AG09309 (cell line): ENCODE results near the gene C3orf22.

Experiments used
- DNase-seq: peaks from one replicate; pipeline ENCODE4 v3.0.0-alpha.2; 2010; ENCODE audit warnings: low read depth
- H3K4me3 ChIP-seq: 2 replicates; pipeline ENCODE4 v1.5.1; 2011; ENCODE audit warnings: mild to moderate bottlenecking, low read depth, low read length, moderate library complexity; ENCODE audit not compliant: control insufficient read depth
- CTCF ChIP-seq: IDR thresholded peaks from 2 replicates; pipeline ENCODE4 v1.5.1; 2011; ENCODE audit warnings: mild to moderate bottlenecking, low read depth, low read length, inconsistent platforms; ENCODE audit not compliant: insufficient read depth, control insufficient read depth; ENCODE audit errors: missing control alignments

The C3orf22 gene

DNA sequence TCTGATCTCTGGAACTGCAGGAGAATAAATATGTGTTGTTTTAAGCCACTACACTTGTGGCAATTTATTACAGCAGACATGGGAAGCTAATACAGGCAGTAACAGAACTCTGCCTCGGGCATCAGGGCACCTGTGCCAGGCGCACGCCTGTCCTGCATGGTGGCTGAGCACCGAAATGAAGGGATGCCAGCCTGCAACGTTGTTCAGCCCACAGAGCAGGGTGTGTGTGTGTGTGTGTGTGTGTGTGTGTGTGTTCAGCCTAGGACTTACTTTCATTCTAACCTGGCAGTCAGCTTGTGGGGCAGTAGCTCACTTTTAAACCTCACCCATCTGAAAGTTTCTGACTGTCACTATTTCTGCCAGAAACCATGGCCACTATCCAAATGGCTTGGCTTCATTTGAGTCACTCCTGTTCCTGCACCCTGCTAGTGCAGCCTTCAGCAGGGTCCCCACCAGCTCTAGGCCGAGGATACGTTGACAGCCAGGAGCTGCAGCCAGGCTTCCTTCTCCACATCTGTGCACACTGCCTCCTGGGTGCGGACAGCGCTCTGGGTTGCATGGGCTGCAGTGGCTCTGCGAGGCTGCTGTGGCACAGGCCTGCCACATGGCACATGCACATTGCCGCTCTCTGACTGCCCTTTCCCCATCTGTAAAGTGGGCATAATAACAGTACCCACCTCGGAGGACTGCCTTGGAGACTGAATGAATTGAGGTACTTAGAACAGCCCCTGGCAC, 45.6 kb downstream of the C3orf22 start:
- H3K4me3 ChIP-seq, result no peak overlapping the region
- no peak for DNase-seq
- TF ChIP-seq CTCF, result no peak

DNA sequence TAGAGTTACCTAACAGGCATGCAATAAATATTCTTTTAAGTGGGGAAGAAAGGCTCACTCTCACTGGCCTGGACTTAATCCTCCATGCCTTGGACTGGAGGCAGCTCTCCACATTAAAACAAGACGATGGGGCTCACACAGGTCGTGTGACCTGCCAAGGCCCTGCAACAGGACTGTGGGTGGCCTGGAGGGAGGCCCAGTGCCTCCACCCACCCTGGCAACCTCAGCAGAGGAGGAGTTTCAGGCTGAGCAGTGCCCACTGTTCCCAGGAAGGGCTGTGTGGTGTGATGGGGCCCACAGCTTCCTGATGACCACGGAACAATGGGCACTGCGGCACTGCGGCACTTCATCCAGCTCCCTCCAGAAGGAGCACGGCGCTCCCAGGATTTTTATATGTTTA, 46.7 kb downstream of the C3orf22 start:
- DNase-seq, result no peak
- no peak overlapping the region for H3K4me3 ChIP-seq
- TF ChIP-seq CTCF, result no peak

GRCh38 chr3:126511291-126511690, 47.4 kb downstream of the C3orf22 start:
- no peak for TF ChIP-seq CTCF
- DNase-seq, result no peak
- H3K4me3 ChIP-seq, result no peak overlapping the region

DNA sequence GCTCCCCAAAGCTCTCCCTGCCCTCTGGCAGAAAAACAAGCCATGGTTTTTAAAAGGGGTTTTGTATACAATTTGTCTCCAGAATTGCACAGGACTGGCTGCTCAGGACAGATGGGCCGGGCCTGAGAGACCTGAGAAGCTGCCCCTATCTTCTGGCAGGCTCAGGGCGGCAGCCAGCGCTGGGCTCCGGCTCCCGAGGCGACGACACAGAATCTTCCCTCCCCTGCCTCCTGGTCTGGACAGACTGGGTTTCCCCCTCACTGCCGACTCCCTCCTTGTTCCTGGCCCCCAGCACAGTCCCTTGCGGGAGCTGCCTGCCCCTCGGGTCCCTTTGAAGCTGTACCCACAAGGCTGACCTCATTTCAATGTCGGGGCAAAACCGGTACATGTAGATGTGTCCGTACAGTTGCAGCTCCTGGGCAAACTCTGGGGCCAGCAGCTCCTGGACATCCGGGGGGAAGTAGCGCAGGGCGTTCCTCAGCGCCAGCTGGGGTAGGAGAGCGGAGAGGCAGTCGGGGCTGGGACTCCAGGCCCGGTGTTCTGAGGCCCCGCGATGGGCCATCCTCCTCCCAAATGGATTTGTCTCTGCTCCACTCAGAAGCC, 48.3 kb downstream of the C3orf22 start:
- no peak for DNase-seq

GRCh38 chr3:126509597-126510307, 49.0 kb downstream of the C3orf22 start:
- DNase-seq, result no peak
- no peak for TF ChIP-seq CTCF
- H3K4me3 ChIP-seq, result no peak overlapping the region

More for the DNA sequence above, 48.3 kb downstream of the C3orf22 start:
- no peak for TF ChIP-seq CTCF
- no peak overlapping the region for H3K4me3 ChIP-seq

GRCh38 chr3:126508564-126508964, 50.2 kb downstream of the C3orf22 start:
- DNase-seq, result no peak
- H3K4me3 ChIP-seq, result no peak overlapping the region
- TF ChIP-seq CTCF, result no peak
